Activated CD8-positive, alpha-beta memory T cell treated with anti-CD3 and anti-CD28 coated beads, Interleukin-2, amount 50 U/mL, for 1 hour (primary cell): ENCODE results near the gene TCEAL7.
A peak's percentile ranks its signal among the peaks of the same experiment; 100 is the strongest.
"Not testable (repeated sequence)": the region's sequence is repeated elsewhere in the genome, so short reads cannot be mapped to it uniquely, and the experiment has no call there.

ENCODE experiments used
- DNase-seq: peaks from one replicate; pipeline ENCODE4 v3.0.0-alpha.2; 2020; ENCODE audit errors: extremely low read depth

TCEAL7 gene, protein sequence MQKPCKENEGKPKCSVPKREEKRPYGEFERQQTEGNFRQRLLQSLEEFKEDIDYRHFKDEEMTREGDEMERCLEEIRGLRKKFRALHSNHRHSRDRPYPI

DNA sequence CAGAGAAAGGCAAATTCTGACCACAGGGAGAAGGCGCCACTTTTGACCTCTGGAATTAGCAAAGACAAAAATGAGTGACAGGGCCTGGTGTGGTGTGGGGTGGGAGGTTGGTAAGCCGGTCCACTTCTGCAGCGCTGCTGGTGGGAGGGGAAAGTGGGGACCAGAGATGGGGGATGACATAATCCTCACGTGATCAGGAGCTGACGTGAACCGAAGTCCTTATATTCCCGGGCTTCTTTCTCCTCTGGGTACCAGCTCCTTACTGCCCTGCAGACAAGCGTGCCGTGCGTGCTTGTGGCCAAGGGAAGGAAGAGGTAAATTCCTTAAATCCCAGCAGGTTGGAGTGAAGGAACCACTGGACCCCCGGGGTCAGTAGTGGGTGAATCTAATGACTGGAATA lies at the start of gene TCEAL7:
Gene TCEAL7 (plus strand): TSS at position 249 of the 400 bp plus-strand sequence. CDS start 1,165 bp downstream, outside the sequence.
- DNase-seq = no peak

DNA sequence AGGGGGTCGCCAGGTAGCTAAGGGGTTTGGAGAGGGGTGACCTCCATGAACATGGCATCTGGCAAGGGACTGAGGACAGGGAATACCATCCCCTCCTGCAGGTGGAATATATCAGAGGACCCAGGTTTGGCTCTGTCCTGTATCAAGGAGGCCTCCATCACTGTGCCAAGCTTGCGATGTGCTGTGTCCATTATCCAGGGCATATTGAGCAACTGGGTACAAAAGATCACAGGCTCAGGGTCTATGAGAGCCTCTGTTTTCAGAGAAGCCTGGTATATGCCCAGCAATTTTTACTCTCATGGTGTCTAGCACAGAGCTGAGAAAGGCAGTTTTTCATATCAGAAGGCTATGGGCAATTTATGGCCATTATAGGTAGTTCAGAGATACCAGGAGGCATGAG lies 36.9 kb upstream of the TCEAL7 start:
- DNase-seq = no peak

DNA sequence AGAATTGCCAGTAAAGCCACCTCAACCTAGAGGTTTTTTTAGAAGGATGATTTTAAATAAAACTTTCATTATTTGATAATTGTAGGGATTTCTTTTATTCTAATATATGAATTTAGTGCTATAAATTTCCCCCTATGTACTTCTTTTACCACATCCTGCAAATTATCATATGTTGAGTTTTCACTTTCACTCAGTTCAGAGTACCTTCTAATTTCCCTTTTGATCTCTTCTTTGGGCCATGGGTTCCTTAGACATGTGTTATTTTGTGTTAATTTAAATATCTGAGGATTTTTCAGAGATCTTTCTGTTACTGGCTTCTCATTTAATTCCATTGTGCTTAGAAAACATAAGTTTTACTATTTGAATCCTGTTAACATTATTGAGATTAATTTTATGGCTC lies 25.3 kb upstream of the TCEAL7 start:
- DNase-seq = no peak

DNA sequence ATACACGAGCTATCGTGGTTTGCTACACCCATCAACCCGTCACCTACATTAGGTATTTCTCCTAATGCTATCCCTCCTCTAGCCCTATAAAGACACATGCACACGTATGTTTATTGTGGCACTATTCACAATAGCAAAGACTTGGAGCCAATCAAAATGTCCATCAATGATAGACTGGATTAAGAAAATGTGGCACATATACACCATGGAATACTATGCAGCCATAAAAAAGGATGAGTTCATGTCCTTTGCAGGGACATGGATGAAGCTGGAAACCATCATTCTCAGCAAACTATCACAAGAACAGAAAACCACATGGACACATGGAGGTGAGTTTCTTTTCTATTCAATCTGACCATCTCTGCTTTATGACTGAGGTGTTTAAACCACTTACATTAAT lies 24.4 kb upstream of the TCEAL7 start:
- not testable (repeated sequence) for DNase-seq

GRCh38 chrX:103309860-103310554 lies 20.0 kb upstream of the TCEAL7 start:
- no peak for DNase-seq

DNA sequence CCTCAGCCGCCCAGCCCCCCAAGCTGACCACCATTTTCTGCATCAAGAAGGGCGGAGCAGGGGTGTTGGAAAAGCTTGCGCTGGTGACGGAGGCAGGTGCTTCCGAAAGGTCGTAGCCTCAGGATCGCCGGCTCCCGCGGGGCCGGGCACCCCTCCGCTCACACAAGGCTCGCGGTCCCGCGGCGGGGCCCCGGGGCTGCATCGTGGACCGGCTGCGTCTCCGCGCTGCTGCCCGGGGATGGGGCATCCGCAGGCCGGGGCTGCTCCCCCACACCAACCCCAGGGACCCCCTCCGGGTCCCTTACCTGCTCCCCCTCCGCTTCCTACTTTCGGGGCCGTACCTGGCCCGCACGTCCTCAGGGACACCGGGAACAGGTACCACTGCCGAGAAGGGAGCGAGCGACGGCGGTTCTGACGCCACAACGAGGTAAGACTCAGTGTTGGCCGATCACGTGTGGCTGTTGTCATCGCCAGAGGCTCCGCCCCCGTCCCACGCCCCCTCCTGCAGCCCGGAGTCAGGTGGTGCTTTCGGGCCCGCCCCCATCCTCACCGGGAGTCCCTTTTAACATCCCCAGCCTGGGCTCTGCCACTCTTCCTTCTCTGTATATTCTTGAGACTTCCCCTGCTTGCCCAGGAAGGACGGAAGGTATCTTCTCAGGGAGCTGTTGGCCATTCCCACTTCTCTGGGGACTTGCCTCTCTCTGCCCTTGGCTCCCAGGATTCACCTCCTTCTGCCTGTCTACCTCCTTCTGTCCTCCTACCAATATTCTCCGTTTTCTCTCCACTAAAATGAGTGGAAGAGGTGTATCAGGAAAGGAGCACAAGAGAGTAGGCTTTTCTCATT lies 19.3 kb upstream of the TCEAL7 start, which contains the start of gene BEX2:
Gene BEX2 (minus strand): TSS at position 436 of the 844 bp plus-strand sequence. CDS start 1,014 bp downstream, outside the sequence.
- peak; percentile 43 for DNase-seq

DNA sequence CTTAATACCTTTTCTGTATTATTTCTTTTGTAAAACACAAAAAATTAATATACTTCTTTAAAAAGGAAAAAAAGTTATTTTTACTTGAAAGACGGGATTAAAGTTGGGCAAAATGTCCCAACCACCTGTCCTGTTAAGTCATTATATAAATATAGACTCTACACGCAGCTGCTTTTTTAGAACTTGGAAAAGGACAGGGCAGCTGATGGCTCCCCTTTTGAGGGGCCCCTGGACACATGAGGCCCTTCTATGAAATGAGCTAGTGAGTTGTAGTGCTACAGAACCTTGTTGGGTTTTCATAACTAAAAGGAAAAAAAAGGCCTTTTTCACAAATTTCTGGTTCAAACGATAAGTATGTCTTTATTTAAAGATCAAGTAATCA lies 18.6 kb upstream of the TCEAL7 start:
- no peak for DNase-seq

DNA sequence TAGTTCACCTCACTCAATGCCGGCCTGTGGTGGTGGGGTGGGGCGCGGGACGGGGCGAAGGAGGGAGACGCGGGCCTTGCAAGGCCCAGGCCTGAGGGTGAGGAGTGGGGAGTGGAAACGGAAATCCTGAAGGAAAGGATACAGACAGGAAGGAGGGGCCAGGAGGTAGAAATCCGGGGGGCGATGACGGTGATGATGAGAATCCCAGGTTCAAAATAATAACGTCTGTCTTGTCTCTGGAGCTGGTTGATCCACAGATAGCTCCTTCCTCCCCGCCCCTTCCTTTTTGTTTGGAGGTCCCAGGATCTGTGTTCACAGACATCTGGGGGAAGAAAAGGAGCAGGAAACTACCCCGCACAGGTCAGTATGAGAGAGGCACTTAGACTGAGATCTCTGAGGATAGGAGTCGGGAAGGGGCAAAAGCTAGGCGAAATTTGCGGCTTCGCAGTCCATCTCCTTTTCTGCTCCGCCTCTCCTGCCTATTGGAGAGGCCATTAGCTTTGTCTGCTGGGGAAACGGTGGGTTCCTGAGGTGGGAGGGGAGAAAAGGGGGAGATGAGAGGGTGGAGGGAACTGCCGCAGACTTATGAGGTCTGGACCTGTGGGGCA lies 746 bp downstream of the TCEAL7 start:
- DNase-seq = no peak

DNA sequence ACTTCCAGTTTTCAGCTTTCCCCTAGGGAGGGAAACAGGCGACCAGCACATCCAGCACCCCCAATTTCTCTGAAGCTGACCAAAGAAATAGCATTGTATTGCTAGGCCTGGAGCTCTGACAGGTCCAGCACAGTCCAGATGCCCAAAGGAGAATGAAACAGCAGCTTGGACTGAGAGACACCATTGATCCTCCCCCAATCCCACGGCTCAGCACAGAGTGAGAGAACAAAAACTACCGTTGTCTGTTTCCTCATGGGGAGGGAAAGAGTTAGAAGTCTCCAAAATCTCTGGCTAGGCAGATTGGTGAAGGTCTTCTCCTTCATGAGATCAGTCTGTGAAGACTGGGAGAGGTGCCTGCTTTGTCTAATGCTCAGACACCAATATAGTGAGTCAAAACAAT lies 8.6 kb downstream of the TCEAL7 start:
- DNase-seq = no peak

- no peak for DNase-seq
Measured at GRCh38 chrX:103343105-103343504, 13.1 kb downstream of the TCEAL7 start.

GRCh38 chrX:103344606-103345005 lies 14.6 kb downstream of the TCEAL7 start:
- DNase-seq = no peak

DNA sequence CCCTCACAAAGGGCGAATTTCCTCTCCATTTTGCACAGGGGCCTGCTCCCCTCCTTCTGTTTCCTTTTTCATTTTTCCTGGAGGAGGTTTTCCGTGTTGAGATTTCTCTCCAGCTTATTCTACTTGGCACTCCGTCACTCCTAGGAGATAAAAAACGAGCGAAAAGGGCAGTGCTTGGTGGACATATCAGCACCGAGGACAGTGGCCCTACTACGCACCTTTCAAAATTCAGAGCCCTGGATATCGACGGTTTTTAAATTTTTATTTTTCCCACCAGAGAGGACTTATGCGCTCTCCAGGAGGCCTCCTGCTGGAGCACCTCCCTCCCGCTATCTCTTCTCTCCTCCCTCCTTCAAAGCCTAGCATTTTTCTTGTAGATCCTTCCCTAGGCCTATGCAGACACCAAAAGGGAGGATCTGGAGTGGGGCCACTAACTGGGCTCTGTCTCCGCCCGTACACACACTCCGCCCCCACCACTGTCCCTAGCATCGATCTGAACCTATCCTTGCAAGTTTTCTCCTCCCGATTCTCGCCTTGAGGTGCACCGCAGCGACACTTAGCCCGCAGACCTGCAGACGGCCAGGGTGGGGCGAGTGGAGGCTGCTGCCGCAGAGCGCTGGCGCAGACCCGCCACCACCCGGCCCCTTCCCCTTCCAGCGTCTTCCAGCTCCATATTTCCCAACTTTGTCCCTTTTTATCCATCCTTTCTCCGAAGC lies 17.8 kb downstream of the TCEAL7 start:
- no peak for DNase-seq

GRCh38 chrX:103356130-103356798 lies 26.2 kb downstream of the TCEAL7 start, which contains the start of gene TCEAL9:
TSS of gene TCEAL9 (plus strand) at chrX:103356506. CDS start at chrX:103357685, 1,179 bp downstream.
- DNase-seq = no peak

- no peak for DNase-seq
Measured at GRCh38 chrX:103356858-103357257, 26.8 kb downstream of the TCEAL7 start.

DNA sequence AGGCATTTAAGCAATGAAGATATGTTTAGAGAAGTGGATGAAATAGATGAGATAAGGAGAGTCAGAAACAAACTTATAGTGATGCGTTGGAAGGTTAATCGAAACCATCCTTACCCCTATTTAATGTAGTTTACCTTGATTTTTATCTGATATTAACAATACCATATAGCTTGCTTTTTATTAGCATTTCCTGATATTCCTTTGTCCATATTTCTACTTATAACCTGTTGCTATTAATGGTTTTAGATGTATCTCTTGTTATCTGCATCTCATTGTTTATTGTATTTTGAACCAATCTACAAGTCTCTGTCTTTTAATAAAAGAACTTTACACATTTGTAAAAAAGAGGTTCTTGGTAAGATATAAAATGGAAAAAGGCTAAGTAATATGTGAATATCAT lies 27.8 kb downstream of the TCEAL7 start:
- DNase-seq = no peak

DNA sequence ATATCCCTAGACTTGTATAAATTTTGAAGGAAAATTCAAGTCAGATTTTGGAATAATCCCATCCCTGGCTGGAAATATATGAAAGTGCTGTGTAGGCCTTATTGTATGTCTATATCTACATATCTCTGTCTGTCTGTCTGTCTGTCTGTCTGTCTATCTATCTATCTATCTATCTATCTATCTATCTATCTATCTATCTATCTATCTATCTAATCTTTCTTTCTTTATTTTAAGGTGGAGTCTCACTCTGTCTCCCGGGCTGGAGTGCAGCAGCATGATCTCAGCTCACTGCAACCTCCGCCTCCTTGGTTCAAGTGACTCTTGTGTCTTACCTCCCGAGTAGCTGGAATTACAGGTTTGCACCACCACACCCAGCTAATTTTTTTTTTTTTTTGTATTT lies 29.6 kb downstream of the TCEAL7 start:
- not testable (repeated sequence) for DNase-seq

- no peak for DNase-seq
Measured at GRCh38 chrX:103360092-103360491, 30.1 kb downstream of the TCEAL7 start.

DNA sequence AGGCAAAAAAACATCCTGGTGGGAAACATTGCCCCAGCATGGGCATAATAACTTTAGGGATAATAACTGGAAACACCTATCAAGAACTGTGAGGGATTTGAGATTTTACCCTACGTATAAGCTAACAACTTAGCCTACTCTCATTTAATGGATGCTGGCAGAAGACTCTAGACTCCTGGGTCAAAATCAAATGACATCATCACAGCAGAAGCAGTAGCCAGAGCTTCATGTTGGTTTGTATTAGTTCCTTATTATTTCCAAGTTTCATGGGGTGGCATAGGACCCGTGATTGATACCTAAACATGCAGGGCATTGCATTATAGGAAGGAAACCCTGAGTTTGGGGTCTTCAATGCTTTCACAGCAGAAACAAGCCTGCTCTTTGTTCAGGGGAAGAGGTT lies 30.9 kb downstream of the TCEAL7 start:
- no peak for DNase-seq

DNA sequence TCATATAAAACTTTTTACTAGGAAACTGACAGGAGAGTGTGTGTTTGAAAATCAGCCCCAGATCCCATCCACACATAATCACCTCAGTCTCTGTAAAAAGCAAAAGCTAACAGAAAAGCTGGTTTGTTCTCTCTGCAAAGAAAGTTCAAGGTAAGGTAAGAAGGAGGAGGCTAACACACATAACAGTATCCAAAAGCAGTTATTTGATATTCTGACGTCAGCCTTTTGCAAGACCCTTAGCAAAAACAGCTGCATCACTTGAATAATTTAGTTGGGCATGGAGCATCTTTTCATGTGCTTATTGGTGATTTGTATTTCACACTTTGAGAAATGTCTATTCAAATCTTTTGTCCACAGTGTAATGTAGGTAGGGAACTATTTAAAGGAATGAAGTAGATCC lies 31.8 kb downstream of the TCEAL7 start:
- no peak for DNase-seq

DNA sequence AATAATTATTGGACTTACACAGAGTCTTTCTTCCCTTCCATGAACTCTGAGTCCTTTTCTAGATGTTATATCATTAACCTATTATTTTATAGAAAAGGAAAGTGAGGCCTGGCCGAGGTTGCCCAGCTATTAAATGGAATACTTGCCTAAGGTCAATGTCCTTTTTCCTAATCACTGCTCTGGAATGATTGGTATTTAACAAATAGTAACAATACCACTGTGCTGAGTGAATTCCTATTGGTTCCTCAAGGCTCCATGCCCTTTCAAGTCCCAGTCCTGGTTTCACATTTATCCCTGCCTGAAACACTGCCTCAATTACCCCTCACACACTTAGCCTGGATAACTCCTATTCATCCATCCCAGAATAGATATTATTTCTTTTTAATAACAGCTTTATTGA lies 32.4 kb downstream of the TCEAL7 start:
- DNase-seq = no peak

DNA sequence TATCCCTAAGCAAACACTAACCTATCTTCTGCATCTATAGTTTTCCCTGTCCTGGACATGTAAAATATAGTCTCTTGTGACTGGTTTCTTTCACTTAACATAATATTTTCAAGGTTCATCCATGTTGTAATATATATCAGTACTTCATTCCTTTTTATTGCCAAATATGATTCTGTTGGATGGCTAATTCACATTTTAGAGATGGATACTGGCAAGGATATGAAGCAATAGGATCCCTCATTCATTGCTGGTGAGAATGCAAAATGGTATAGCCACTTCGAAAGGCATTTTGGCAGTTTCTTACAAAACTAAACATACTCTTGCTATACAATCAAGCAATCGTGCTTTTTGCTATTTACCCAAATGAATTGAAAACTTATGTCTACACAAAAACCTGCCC lies 33.0 kb downstream of the TCEAL7 start:
- no peak for DNase-seq
